Loucy (cell line): Measurements from ENCODE around the gene PRELP.

Experiments
- EZH2phosphoT487 ChIP-seq: fragments of 200-600 bp; IDR thresholded peaks from 2 replicates; pipeline ENCODE4 v1.6.1; 2018; ENCODE audit warnings: antibody characterized with exemption, mild to moderate bottlenecking, moderate library complexity, borderline replicate concordance
- TF ChIP-seq, protein P1 (sequence below): fragments of 200-600 bp; sonication (generic); conservative IDR thresholded peaks from 2 replicates; pipeline ENCODE4 v1.5.1; 2014; ENCODE audit warnings: mild to moderate bottlenecking, antibody characterized with exemption, low read length

DNA sequence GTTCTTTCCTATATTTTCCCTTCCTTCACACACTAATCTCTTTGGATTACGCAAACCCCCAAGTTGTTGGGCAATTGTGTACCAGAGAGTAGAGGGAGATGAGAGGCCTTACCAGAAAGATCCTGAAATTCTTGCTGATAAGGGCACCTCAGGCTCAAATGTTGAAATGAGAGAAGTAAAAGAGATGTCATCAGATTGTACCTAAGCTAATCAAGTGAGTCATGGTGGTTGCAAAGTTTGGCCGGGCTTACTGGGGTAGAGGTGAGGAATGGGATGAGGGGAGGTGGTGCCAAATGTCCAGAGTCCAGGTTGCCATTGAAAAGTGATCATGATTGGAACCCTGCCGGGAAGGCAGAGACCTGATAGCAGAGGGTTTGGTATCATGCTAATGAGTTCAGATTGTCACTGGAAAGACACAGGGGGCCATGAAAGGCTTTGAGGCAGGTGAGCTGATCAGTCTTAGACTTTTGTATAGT is 61.4 kb downstream of the PRELP start:
- TF ChIP-seq, protein P1, sequence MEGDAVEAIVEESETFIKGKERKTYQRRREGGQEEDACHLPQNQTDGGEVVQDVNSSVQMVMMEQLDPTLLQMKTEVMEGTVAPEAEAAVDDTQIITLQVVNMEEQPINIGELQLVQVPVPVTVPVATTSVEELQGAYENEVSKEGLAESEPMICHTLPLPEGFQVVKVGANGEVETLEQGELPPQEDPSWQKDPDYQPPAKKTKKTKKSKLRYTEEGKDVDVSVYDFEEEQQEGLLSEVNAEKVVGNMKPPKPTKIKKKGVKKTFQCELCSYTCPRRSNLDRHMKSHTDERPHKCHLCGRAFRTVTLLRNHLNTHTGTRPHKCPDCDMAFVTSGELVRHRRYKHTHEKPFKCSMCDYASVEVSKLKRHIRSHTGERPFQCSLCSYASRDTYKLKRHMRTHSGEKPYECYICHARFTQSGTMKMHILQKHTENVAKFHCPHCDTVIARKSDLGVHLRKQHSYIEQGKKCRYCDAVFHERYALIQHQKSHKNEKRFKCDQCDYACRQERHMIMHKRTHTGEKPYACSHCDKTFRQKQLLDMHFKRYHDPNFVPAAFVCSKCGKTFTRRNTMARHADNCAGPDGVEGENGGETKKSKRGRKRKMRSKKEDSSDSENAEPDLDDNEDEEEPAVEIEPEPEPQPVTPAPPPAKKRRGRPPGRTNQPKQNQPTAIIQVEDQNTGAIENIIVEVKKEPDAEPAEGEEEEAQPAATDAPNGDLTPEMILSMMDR: no peak
- no peak for TF ChIP-seq EZH2phosphoT487
